ENCODE measurements around the gene AIG1. TPM values are rescaled to one million over a fixed set of nuclear protein-coding genes. Genes with fewer than 3 reads are reported as not detected.
A peak's percentile ranks its signal among the peaks of the same experiment; 100 is the strongest.
"Not testable (repeated sequence)": the region's sequence is repeated elsewhere in the genome, so short reads cannot be mapped to it uniquely, and the experiment has no call there.

The AIG1 gene, protein sequence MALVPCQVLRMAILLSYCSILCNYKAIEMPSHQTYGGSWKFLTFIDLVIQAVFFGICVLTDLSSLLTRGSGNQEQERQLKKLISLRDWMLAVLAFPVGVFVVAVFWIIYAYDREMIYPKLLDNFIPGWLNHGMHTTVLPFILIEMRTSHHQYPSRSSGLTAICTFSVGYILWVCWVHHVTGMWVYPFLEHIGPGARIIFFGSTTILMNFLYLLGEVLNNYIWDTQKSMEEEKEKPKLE
- 27.1 and 32.7 TPM in 2 replicates for total RNA-seq

DNA sequence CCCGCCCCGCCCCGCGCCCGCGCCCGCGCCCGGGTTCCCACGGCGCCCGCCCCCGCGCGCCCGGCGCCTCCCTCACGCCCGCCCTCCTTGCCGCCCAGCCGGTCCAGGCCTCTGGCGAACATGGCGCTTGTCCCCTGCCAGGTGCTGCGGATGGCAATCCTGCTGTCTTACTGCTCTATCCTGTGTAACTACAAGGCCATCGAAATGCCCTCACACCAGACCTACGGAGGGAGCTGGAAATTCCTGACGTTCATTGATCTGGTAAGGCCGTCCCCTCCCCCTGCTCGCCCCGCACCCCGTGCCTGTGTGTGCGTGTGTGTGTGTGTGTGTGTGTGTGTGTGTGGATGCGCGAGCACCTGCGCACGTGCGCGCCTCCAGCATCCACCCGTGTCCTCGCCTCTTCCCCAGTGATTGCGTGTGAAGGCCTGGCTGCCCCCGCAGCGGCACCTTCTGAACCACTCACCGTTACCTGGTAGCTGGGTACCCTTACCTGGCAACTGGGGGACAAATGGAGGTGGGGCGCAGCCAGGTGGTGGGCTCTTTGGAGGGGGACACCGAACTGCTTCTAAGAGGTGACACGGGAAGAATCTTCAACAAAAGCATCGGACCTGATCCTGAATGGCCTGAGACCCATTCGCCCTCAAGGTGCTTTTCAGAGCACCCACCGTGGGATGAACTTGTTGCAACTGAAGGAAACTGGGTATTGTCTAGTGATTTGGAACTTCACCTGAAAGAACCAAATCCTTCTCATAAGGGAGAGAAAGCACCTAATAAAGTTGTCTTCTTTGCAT, at the start of gene AIG1:
TSS of gene AIG1 (plus strand) at position 84 of the 791 bp plus-strand sequence. CDS start at position 121, 37 bp downstream.
- DNase-seq (ENCODE audit: extremely low read depth, low read depth, low spot score), result no peak

DNA sequence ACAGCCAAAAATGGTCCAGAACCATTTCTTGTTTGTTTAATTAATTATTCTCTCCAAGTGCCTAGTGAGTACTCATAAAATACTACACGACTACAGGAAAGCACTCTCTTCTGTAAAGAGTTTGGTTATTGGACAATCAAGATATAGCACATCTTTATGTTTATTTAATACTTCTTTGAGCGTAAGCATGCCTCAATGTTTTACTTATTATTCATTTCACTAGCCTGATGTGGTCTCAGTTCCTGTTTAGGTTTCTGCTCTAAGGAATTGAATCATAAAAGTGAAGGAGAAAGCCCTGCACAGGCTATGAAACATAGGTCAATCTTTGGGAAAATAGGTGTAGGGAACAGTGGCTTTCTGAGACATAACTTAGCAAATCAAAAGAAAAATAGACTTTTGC, 45.9 kb upstream of the AIG1 start:
- no peak for DNase-seq (ENCODE audit: extremely low read depth, low read depth, low spot score)

DNA sequence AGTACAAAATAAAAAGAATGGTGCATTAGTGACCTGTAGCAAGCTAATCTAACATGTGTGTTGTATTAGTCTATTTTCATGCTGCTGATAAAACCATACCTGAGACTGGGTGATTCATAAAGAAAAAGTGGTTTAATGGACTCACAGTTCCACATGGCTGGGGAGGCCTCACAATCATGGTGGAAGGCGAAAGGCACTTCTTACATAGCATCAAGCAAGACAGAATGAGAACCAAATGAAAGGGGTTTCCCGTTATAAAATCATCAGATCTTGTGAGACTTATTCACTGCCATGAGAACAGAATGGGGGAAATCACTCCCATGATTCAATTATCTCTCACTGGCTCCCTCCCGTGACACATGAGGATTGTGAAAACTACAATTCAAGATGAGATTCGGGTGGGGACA, 45.4 kb upstream of the AIG1 start:
- DNase-seq (ENCODE audit: extremely low read depth, low read depth, low spot score), result no peak

DNA sequence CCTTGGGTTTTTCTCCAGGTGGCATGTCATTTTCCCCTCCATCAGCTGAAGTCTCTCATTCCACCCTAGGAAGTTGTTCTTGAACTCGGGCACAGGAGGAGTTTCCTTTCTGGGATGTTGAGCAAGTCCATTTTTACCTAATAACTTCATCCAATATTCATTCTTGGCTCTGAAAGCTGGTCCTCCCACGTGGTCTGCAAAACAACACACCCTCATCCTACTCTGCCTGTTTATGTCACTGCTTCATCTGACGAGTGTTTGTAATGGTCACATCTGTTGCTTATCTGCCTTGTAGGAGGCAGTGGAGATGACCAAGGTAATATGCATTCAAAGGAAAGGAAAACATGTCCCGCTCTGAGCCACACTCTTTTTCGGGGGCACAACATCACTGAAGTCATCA, 41.7 kb upstream of the AIG1 start:
- DNase-seq (ENCODE audit: extremely low read depth, low read depth, low spot score), result no peak

DNA sequence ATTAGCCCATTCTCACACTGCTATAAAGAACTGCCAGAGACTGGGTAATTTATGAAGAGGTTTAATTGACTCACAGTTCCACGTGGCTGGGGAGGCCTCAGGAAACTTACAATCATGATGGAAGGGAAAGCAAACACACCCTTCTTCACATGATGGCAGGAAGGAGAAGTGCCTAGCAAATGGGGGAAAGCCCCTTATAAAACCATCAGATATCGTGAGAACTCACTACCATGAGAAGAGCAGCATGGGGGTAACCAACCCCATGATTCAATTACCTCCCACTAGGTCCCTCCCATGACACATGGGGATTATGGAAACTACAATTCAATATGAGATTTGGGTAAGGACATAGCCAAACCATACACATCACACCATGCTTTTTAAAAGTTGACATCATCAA, 39.8 kb upstream of the AIG1 start:
- DNase-seq (ENCODE audit: extremely low read depth, low read depth, low spot score), result not testable (repeated sequence)

DNA sequence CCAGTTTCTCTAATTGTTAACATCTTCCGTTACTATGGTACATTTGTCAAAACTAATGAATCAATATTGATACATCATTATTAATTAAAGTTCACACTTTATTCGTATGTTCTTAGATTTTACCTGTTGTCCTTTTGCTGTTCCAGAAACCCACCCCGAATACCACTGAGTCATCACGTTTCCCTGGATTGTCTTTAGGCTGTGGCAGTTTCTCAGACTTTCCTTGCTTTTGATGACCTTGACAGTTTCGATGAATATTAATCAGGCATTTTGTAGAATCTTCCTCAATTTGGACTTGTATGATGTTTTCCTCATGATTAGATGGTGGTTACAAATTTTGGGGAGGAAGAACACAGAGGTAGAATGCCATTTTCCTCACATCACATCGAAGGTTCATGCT, 39.1 kb upstream of the AIG1 start:
- no peak for DNase-seq (ENCODE audit: extremely low read depth, low read depth, low spot score)

DNA sequence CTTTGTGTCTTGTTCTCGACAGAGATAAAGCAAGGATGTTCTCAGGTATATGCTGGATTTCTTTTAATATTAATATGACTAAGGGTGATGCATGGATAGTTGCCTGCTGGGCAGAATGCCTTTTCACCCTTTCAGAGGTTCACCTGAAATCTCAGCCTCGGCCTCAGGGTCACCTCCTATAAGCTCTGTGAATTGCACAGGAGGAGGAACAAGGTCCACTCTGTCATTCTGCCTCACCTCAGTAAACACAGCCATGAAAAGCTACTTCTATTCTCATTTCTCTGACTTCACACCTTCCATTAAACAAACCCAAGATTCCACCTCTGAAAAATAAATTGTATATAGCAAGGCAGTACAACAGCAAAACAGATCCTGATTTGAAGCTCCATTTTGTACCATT, 38.1 kb upstream of the AIG1 start:
- no peak for DNase-seq (ENCODE audit: extremely low read depth, low read depth, low spot score)

DNA sequence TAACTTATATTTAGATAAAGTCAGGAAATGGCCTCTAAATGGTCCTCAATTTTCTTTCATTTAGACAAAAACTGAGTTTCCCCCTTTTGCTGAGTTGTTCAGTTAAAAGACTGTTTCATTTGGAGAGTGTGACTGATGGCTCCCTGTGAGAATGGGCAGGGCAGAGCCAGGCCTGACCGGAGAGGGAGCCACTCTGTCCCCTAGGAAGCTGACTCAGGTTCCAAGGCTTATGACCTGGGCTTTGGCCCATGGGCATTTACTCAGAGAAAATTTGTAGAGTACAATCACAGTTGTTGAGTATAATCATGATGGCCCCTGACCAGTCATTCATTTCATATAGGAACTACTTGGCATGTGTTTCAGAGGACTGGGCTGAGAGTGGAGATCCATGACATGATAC, 37.0 kb upstream of the AIG1 start:
- no peak for DNase-seq (ENCODE audit: extremely low read depth, low read depth, low spot score)

DNA sequence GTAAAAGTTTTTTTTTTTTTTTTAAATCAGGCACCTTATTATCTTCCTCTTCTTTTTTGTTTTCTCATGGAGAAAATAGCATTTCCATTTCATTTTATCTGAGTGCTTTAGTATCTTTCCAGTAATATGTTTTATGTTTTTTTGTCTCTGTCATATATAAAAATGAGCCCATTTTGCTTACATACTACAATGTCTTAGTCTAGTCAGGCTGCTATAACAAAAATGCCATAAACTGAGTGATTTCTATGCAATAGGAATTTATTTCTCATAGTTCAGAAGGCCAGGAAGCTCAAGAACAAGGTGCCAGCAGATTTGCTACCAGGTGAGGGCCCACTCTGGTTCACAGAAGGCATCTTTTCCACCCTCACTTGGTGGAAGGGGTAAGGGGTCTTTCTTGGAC, 35.7 kb upstream of the AIG1 start:
- DNase-seq (ENCODE audit: extremely low read depth, low read depth, low spot score), result no peak

DNA sequence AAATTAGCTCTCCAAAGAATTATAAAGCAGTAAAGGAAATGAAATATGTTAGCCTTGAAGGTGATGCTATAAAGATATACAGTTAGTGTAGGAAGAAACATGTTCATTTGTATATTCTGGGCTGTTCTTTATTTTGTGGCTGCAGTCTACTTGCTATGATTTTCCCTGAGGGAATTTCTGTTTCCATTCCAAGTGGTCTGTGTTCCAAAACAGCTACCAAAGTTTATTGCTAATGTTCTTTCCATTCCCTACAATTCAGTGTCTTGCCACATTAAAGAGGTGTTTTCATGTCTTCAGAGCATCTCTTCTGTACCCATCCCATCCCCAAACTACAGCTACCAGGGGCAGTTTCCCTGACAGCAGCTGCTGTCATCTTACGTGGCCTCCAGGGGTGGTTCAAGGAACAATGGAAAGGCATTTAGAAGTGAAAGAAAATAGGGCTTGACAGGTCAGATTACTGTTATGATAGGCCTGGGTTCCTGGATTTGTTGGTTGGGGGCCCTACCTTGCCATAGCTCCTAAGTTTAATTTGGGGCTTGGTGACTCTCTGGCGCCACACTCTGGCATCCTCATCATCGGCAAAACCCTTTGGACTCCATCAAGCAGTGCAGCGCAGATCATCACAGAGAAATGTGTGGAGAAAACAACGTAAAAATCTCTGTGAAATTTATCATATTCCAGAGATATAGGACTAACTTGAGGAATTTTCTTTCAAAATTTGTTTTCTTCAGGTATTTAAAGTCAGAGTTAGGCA, 33.8 kb upstream of the AIG1 start:
- peak; percentile 9 for DNase-seq (ENCODE audit: extremely low read depth, low read depth, low spot score)

DNA sequence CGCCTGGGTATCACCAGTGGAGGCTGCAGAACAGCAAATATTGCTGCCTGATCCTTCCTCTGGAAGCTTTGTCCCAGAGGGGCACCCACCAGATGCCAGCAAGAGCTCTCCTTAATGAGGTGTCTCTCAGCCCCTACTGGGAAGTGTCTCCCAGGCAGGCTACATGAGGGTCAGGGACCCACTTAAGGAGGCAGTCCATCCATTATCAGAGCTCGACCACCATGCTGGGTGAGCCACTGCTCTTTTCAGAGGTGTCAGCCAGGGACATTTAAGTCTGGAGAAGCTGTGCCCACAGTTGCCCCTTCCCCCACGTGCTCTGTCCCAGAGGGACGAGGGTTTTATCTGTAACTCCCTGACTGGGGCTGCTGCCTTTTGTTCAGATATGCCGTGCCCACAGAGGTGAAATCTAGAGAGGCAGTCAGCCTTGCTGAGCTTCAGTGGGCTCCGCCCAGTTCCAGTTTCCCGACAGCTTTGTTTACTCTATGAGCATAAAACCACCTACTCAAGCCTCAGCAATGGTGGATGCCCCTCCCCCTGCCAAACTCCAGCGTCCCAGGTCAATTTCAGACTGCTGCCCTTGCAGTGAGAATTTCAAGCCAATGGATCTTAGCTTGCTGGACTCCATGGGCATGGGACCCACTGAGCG, 25.9 kb upstream of the AIG1 start:
- DNase-seq (ENCODE audit: extremely low read depth, low read depth, low spot score), result no peak

DNA sequence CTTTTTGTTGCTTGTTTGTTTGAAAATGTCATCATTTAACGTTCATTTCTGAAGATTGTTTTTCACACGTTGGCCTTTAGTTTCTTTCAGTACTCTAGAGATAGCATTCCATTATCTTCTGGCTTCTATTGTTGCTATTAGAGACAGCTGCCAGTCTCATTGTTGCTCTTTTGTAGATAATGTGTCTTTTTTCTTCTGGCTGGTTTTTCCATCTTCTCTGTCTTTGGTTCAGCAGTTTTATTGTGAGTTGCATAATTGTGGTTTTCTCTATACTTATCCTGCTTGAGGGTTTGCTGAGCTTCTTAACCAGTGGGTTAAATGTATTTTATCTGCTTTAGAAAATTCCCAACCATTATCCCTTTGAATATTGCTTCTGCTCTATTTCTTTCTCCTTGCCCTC, 23.2 kb upstream of the AIG1 start:
- no peak for DNase-seq (ENCODE audit: extremely low read depth, low read depth, low spot score)

DNA sequence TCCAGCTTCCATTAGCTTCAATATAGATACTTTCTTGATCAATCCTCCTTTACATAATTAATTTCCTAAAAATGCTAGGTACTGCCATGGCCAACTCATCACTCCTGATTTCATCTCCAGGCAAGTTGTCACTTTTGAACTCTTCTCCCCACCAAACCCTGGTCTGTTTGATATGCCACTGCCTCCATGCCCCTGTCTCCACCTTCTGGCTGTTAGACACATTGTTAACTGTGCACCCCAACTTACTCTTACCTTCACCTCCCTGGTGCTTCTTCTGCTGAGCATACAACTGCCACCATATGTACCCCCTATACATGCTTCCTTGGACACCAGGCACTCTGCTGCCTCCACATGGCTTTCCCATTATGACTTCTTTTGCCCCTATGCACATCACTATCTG, 21.9 kb upstream of the AIG1 start:
- DNase-seq (ENCODE audit: extremely low read depth, low read depth, low spot score), result no peak

DNA sequence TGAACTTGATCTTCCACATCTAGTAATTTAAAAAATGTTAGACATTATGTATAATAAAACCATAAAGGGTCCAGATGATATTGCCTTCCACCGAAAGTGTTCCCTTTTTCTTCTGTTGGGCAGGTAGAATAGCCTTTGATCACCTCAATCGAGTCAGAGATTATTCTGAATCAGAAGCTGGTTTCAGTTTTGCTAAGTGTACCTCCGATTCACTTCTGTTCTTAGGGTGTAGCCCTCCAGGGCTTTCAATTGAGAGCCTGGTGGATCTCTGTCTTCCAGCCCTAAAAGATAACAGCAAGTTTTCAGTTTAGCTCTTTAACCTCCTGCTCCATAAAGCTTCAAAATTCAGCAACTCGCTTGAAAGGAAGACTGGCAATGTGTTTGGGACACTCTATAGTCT, 21.1 kb upstream of the AIG1 start:
- no peak for DNase-seq (ENCODE audit: extremely low read depth, low read depth, low spot score)

DNA sequence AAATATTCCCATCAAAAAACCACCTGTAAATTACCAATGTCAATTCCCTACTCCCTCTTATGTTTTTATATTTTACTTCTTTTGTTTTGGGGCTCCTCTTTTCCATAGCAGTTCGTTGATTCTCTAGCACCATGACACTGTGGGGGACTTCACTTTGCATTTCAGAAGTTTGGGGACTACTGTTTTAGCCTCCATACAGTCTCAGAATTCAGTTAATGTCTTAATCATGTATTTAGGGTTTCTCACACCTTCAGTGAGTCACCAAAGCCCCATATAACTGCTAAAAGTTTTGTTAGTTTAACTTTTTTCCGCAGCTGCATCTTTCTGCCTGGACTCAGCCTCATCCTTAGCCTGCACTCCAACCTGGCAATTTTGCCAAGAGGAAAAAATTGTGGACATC, 20.7 kb upstream of the AIG1 start:
- DNase-seq (ENCODE audit: extremely low read depth, low read depth, low spot score), result no peak

DNA sequence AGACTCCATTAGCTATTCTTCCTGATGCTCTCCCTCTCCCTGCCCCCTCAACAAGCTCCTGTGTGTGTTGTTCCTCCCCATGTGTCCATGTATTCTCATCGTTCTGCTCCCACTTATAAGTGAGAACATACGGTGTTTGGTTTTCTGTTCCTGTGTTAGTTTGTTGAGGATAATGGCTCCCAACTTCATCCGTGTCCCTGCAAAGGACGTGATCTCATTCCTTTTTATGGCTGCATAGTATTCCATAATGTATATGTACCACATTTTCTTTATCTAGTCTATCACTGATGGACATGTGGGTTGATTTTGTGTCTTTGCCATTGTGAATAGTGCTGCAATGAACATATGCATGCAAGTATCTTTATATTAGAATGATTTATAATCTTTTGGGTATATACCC, 16.3 kb upstream of the AIG1 start:
- DNase-seq (ENCODE audit: extremely low read depth, low read depth, low spot score), result not testable (repeated sequence)

DNA sequence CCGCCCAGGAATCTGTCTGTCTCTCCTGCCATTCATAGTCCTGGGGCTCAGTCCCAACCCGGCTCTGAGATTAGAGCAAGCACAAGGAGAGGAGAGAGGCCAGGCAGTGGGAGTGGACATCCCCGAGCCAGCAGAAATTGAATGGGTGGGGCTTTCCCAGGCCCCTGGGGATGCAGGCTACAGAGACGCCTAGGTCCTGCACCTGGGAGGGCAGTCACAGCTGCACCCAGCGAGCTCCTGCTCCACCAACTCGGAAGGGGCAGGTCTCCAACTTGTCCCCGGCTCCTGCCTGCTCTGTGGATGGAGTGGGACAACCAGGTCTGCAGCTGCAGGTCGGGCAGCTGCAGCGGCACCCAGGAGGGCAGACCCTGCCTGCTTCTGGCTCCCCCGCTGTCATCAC, 11.1 kb upstream of the AIG1 start:
- DNase-seq (ENCODE audit: extremely low read depth, low read depth, low spot score), result no peak

DNA sequence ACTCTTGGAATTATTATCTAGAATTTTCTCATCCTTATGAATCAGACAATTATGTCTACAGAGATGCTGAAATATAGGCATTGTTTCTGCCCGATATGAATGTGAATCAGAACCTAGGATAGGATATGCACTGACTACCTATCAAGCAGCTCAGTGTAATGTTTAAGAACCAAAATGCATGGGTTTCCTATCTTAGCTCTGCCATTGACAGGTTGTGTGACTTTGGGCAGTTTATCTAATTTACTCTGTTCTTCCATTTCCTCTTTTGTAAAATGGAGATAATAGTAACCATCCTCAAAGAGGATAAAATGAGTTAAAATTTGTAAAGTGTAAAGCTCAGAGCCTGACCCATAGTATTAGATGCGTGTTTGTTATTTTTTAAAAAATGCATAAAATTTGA, 10.2 kb upstream of the AIG1 start:
- DNase-seq (ENCODE audit: extremely low read depth, low read depth, low spot score), result no peak

DNA sequence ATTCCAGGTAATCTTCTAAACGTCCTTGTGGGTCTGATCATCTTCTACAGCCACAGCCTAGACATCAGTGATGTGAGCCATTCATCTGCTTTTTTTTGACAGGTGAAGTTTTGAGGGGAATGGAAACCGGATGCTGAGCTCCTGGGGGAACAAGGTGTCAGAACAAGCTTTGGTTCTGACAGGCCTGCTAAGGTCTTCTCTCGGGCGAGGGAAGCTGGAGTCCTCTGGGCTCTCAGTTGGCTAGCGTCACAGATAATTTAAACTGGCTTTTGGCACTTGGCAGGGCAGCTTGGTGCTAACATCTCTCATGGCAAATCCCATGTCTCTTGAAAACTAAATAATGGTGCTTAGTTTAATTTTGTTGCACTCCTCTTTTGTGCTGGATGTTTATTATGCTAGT, 8.4 kb upstream of the AIG1 start:
- DNase-seq (ENCODE audit: extremely low read depth, low read depth, low spot score), result no peak

DNA sequence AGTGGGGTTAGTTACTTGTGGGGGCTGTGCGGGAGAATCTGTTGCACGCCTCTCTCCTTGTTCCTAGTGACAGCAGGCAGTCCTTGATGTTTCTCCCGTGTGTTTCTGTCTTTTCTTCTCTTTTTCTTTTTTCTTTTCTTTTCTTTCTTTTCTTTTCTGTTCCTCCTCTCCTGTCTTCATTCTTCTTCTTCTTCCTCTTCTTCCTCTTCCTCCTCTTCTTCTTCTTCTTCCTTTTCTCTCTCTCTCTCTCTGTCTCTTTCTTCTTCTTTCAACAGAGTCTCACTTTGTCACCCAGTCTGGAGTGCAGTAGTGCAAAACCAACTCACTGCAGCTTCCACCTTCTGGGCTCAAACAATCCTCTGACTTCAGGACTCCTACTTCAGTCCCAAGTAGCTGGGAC, 6.8 kb upstream of the AIG1 start:
- DNase-seq (ENCODE audit: extremely low read depth, low read depth, low spot score), result no peak

DNA sequence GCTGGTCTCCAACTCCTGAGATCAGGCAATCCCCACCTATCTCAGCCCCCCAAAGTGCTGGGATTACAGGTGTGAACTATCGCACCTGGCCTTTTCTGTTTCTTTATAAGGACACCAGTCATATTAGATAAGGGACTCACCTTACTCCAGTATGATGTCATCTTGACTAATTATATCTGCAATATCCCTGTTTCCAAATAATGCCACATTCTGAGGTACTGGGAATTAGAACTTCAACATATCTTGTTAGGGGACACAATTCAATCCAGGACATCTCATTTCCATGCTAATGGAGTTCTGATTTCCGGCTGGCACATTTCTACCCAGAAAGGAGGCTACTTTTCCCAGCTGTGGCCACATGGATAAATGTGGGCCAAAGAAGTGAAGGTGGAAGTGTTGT, 6.4 kb upstream of the AIG1 start:
- no peak for DNase-seq (ENCODE audit: extremely low read depth, low read depth, low spot score)

Measured in glomerular endothelial cell (primary cell).